GM18858 (cell line): ENCODE measurements around the gene TRNAU1AP.
"Not testable (repeated sequence)": the region's sequence is repeated elsewhere in the genome, so short reads cannot be mapped to it uniquely, and the experiment has no call there.

Source experiments
- ATAC-seq: cut with Tn5 transposase; IDR thresholded peaks from one replicate; pipeline ENCODE4 v1.9.1; 2021; ENCODE audit not compliant: unreplicated experiment

Gene TRNAU1AP

DNA sequence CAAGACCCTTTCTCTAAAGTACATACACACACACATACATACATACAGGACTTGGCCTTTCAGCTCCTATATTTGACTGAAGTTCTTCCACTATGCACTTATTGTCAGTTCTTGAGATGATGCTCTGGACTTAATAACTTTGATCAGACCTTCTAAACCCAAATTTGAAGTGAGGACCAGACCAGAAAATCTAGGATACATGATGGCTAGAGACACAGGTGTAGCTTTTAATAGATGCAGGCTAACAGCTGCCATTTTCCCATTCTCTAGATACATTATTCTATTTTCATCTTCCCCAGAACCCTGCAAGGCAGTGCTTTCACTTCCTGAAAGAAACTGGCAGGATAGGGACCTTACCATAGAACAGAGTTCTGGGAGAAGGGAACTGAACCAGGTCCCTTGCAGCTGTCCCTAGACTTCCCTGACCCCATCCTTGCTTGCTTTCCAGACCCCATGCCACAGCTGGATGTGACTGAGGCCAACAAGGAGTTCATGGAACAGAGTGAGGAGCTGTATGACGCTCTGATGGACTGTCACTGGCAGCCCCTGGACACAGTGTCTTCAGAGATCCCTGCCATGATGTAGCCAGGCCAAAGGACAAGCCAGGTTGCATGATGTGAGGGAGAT, 24.3 kb downstream of the TRNAU1AP start:
- ATAC-seq = no peak

DNA sequence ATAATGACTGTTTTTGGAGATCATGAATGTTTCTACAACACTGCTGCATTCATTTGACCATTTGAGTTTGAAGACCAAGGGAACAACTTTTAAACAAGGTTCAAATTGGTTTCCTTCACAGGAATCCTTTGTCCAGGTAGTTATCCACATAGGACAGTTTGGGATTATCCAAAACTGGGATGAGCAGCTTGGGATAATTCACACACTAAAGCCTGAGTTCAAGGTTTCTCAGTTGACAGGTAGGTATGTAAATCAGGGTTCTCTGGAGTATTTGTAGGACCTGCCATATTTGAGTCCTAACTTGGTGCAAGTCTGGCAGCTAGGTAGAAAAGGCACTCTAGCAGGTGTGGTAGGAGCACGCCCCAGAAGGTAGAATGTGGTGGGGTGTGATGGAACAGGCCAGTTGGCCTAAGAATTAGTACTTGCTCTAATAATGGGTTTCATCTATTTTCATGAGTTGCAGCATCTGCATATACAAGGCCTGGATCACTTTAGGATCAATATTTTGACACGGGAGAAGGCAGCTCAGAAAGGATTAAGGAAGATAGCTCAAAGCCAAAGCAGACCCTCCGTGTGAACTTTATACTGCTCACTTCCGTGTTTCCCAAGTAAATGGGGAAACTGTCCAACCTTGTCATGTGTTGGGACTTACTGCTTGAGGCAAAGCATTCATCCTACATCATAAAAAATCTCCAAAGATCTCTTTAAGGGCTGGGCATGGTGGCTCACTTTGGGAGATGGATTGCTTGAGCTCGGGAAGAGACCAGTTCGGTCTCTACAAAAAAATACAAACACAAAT, 25.1 kb downstream of the TRNAU1AP start:
- ATAC-seq = no peak

DNA sequence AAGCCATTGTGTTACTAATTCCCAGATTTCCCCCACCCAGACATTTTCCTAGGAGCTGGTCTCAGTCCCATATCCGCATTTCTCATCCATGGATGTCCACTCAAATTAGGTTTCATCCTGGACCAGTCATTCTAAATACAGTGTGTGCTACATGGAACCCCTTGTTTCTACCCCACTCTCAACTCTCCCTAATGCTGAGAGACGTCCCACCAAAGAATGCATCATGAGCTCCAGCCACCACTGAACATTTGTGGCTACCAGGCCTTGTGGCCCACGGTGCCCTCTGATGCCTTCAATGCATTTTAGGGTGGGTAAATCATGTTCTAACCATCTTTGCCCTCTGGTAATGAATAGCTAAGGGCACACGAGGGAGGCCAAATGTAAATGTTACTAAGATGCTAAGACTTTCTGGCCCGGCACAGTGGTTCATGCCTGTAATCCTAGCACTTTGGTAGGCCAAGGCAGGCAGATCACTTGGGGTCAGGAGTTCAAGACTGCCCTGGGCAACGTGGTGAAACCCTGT, 25.9 kb downstream of the TRNAU1AP start:
- no peak for ATAC-seq

DNA sequence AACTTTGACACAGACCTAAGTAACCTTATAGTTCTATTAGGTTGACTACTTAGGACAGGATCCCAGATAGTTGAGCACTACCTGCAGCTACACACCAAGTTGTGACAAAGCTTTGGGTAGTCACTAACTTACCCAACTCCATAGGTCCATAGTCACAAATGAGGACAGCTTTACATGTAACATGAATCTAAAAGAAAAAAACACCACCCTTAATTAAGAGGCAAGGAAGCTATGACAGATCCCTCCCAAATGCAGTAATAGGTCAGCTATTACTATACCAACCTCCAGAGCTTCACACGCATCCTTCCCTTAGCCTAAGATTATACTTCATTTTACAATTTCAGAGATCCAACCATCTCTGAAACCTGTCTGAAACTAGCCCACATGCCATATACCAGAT, 26.5 kb downstream of the TRNAU1AP start:
- no peak for ATAC-seq

DNA sequence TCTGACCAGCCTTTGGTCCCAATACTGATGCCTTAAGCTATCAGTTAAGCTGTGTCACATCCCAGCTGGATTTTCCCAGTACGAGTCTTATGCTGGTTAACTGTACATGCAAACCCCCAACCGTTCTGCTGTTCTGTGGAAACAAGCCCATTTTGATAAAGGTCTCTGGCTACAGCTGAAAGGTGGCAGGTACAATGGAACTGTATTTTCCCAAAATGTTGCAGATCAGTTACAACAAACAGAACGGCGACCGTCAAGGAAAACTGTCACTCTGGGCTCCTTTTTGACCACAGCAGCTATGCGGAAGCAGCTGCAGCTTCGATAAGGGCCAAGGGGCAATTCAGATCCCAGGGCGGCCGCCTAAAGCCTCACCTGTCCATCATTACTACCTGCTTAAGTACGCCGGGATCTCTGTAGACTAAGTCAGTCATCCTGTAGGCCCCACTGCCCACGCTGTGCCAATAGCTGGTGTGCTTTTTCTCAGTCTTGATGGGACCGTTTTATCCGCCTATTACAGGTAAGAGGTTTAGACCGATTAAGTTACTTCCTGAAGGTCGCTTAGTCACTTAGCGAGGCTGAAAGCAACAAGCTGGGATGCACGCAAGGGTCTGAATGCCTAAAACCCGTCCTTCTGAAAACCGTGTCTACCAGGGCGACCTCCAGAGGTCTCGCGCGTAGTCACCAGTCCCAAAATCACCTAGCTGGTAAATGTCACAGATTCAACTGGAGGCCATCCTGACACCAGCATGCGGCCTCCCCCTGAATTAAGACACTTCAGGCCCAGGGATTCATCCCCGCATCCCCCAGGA, 28.0 kb downstream of the TRNAU1AP start:
- ATAC-seq = no peak

DNA sequence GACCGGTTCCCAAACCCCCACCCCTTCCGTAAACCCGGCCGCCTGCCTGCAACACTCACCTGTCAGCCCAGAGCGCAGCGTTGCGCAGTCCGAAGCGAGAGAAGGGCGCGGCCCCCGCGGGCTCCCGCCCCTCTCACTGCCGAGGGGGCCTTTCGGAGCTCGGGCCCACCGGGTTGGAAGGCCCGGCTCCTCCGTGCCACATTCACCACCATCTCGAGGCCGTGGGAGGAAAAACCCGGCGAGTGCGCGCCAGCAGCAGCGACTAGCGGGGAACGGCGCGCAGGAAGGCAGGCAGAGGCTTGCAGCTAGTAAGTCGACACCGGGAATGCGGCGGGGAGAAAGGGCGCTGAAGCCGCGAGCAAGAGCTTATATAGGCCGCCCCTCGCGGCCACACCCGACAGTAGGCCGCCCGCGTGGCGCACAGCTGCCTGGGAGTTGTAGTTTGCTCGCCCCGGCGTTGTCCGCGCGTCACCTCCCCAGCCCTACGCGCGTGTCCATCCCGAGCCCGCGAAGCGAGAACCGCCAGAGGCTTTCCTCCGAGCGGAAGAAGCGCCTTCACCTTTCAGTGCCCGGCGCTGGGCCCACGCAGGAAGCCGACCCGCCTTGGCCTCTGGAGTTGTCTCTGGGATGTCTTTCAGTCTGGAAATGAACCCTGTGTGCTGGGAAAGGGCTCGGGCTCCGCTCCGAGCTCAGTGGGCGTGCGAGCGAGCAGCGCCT, 28.8 kb downstream of the TRNAU1AP start:
- ATAC-seq = peak; percentile 73

DNA sequence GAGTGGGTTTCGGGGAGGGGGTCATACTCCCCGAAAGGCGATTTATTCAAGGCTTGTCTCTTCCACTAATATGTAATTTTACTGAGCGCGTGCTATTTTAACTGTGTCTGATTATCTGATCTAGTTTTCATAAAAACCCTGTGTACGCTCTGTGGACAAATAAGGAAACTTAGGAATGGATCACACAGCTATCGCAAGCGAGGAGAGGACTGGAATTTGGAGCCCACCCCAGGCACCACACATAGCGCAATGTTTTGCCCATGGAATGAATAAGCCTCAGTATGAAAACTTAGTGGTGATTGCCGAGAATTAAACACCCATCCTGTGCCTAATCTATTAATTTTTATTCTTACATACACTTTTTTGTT, 29.3 kb downstream of the TRNAU1AP start:
- ATAC-seq = no peak

DNA sequence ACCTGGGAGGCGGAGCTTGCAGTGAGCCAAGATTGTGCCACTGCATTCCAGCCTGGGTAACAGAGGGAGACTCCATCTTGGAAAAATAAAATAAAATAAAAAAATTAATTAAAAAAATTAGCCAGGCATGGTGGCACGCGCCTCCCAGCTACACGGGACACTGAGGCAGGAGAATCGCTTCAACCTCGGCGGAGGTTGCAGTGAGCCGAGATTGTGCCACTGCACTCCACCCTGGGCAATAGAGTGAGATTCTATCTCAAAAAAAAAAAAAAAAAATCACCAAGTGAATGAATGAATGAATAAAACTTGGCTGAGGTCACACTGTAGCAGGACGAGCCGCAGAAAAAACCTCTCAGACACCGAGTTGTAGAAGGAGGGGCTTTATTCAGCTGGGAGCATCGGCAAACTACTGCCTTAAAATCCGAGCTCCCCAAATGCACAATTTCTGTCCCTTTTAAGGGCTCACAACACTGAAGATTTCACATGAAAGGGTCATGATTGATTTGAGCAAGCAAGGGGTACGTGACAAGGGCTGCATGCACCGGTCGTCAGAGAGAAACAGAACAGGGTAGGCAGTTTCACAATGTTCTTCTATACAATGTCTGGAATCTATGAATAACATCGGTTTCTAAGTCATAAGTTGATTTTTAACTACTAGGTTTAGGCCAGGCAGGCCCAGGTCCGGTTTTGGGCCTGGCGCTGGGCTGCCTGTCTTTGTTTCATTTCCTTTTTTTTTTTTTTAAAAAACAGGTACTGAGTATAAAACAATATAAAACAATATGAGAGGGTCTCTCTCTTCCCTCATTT, 33.9 kb downstream of the TRNAU1AP start:
- not testable (repeated sequence) for ATAC-seq

DNA sequence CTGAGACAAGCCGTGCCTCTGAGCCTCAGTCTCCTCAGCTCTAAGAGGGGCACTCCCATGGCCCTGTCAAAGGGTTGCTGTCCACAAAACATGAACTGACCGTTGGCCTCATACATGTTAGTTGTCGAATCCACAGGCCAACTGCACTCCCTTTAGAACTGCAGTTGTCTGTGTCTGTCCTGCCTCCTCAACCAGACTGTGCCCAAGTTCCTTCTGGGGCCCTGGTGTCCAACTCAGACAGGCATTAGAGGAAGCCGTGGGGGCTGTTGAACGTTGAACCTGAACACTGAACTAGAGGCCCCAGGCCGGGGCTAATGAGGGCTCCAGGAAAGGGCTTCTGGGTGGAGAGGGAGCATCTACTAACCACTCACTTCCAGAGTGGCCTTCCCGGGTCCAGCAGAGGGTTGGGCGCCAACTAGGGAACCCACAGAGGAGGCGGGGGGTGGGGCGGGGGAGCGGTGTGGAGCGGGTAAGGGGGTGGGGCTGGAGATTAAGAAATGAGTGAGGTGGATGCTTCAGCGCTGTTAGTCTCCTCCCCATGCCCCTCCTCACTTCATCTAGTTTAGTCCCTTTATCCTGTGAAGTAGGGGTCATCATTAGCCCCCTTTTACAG, 38.9 kb downstream of the TRNAU1AP start, which contains the start of gene RAB42:
RAB42 (plus strand) TSS at position 558 of the 613 bp plus-strand sequence. CDS start 247 bp downstream, outside the sequence.
- no peak for ATAC-seq

DNA sequence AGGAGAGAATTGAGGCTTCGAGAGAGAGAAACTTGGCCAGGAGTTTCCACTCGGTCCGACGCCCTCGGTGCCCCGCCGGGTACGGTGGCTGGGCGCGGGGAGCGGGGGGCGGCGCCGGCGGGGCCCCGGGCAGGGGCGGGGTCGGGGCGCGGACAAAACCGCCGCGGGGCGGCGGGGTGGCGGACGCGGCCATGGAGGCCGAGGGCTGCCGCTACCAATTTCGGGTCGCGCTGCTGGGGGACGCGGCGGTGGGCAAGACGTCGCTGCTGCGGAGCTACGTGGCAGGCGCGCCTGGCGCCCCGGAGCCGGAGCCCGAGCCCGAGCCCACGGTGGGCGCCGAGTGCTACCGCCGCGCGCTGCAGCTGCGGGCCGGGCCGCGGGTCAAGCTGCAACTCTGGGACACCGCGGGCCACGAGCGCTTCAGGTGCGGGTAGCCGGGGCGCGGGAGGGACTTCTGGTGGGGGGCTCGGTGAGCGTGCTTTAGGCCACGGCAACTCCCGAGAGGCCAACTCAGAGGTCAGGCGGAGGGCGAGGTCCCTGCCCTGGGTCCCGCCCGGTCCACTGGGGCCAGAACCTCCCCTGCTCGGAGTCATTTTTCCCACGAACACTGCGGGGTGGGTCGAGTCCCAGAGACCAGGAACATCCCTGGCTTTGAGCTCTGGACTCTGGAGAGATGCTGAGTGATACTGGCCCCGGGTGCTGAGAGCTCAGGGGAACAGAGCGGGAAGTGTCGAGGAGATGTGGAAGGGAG, 39.6 kb downstream of the TRNAU1AP start:
- ATAC-seq = no peak

DNA sequence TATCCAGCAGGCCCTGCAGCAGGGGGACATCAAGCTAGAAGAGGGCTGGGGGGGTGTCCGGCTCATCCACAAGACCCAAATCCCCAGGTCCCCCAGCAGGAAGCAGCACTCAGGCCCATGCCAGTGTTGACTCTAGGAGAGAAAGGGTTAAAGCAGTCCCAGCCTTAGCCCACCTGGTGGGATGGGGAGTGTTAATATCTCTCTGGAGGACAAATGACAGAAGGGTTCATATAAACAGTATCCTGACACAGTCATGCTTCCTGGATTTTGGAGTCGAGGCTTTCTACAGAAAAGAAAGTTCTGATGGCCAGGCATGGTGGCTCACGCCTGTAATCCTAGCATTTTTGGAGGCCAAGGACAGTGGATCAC, 41.1 kb downstream of the TRNAU1AP start:
- ATAC-seq = not testable (repeated sequence)

DNA sequence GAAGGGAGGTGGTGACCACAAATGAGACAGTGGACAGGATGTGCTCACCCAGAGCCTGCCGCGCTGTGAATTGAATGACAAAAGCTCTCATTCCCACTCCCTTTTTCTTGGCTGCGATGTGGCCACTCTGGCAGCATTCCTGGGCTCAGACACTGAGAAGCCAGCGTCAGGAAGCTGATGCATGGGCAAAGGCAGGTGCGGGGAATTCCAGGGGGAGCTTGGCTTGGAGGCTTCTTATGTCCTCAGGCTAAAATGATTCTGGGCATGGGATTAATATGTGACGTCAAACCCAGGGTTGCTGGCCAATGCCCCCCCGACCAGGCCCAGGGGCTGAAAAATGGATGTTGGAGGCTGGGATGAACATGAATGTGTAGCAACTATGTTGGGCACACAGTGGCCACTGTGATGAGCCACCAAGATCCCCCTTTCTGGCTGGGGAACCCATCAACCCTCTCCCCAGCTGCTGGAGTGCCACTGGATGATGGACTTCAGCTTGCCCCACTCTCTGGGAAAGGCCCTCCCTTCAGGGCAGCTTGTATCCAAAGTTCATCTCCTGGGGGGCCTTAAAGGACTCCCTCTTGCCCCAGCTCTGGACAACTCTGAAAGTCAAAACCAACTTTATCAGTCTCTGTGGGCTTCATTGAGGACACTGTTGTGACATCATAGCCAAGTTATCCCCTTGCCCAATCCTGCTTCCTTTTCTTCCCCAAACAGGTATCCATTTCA, 42.0 kb downstream of the TRNAU1AP start:
- not testable (repeated sequence) for ATAC-seq

DNA sequence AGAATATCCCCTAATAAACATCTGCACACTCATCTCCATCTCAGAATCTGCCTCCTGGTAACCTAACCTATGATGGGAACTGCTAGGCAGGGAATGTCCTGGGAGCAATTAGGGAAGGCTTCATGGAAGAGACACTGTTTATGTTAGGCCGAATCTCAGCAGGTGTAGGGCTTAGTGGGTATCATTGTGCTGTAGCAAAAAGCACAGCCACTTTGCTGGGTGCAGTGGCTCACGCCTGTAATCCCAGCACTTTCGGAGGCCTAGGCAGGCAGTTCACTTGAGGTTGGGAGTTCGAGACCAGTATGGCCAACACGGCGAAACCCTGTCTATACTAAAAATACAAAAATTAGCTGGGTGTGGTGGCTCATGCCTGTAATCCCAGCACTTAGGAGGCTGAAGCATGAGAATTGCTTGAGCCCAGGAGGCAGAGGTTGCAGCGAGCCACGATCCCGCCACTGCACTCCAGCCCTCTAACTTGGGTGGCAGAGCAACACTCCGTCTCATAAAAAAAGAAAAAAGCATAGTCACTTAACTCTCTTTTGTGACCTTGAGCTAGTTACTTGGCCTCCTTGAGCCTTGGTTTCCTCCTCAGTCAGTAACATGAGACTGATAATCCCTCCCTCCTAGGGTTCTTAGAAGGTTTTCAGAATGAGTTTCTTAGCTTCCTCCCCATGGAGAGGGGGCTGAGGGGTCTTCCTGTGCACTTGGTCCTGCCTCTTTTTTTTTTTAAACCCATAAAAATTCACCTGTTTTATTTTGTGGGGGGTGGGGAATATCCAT, 42.7 kb downstream of the TRNAU1AP start:
- ATAC-seq = no peak

DNA sequence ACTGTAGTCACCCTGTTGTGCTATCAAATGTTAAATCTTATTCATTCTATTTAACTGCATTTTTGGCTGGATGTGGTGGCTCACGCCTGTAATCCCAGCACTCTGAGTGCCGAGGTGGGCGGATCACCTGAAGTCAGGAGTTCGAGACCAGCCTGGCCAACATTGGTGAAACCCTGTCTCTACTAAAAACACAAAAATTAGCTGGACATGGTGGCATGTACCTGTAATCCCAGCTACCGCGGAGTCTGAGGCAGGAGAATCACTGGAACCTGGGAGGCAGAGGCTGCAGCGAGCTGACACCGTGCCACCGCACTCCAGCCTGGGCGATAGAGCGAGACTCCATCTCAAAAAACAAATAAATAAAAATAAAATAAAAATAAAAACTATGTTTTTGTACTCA, 43.4 kb downstream of the TRNAU1AP start:
- not testable (repeated sequence) for ATAC-seq

DNA sequence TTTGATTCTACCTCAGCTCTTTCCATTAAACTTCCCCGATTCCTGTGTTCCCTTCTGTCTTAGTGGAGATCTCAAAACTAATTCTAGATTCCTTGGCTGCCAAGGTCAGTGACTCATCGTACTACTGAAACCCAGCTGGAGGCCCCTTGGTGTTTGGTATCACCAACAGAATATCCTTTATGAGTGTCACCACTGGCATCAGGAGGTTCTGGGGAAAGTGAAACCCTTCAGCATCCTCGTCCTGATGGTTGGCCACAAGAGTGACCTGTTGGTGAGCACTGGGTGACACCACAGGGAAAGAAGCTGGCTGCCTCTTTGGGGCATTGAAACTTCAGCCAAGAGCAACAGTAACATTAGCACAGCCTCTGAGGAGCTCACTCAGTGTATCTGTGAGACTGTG, 48.8 kb downstream of the TRNAU1AP start:
- no peak for ATAC-seq

DNA sequence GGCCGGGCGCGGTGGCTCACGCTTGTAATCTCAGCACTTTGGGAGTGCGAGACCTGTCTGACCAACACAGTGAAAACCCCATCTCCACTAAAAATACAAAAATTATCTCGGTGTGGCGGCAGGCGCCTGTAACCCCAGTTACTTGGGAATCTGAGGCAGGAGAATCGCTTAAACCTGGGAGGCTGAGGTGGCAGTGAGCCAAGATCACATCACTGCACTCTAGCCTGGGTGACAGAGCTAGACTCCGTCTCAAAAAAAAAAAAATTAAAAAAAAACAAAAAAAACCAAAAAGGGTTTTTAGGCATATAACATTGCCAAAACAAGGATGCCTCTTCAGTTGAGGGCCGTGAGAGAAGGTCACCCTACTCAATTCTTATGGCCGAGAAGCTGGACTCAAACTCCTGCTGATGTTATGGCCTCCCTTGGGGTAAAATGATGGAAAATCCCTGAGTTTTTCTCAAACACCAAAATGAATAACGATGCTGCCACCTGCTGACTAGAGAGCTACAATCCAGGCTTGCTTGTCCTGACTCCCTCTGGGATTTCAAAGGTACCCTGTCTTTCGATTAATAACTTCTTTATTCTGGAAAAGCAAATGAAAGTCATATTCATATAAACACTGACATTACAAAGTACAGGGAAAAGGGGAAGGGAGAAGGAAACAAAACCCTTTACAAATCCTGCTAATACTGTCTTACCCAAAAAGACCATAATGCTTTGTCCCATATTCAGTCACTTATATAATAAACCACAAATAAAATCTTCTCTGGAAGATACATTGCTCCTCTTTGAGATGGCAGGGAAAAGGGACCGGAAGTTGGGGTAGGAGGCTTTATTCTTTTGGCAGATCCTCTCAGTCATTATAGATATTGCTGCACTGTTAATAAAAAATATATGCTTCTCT, 49.9 kb downstream of the TRNAU1AP start:
- ATAC-seq = no peak
